GM19463 (cell line): Measurements from ENCODE around the gene PTPRN2.

ENCODE experiments used
- ATAC-seq: cut with Tn5 transposase; IDR thresholded peaks from one replicate; pipeline ENCODE4 v1.9.1; 2021; ENCODE audit warnings: mild to moderate bottlenecking, moderate library complexity; ENCODE audit not compliant: unreplicated experiment

The PTPRN2 gene

DNA sequence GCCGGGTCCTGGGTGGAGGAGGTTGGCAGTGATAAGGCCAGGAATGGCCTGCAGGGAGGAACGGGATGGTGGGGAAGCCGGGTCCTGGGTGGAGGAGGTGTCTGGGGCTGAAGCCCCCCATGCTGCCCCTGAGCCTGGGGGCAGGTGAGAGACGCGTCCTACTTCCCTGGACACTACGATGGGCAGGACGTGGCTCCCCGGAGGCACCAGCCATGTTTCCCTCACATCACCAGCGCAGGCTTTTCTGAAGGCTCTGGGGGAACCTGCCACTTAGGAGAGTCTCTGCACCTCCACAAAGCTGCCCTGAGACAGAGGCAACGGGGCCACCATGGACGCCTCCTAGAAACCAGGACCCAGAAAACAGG is 926.0 kb downstream of the PTPRN2 start:
- ATAC-seq = no peak

DNA sequence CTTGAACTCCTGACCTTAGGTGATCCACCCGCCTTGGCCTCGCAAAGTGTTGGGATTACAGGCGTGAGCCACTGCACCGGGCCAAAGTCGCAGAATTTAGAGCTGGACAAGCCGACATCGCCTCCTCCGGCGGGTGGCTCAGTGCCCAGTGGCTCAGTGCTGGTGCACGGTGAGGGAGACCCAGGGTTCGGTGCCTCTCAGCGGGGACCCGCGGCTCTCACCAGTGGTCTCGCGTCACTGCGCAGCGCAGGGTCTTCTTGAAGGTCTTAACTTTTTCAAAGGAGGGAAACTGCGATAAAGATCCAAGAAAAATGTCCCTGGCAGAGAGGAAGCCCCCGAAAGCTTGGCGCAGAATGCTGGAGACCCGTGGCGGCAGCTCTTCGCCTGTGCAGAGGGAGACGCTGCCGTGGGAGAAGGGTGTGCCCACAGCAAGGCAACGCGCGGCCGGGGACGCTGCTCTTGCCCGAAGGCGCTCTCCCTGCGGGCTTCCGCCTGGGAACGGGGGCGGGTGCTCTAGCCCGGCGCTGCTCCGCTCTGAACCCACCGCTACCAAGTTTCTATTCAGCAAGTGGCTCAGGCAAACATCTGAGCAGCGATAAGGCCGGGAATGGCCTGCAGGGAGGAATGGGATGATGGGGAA is 926.5 kb downstream of the PTPRN2 start:
- no peak for ATAC-seq

DNA sequence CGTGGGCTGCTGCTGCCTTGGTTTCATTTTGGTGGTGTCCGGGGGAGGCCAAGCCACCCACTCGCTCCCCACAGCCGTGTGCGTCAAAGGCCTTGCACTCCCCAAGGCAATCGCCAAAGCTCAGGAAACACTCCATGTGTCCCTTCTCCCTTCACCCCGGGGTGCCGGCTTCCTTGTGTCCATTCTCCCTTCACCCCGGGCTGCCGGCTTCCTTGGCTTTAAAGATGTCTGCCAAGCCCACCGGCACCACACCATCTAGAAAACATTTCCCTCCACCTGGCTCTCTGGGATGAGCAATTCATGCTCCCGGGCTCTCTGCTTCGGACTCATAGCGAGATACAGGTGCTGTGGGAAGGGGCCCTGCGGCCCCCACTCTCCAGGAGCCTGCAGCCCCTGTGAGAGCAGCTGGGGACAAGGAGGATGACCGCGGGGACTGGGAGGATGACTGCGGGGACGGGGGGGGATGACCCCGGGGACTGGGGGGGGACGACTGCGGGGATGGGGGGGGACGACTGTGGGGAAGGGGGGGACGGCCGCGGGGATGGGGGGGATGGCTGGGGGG is 928.7 kb downstream of the PTPRN2 start:
- ATAC-seq = no peak

DNA sequence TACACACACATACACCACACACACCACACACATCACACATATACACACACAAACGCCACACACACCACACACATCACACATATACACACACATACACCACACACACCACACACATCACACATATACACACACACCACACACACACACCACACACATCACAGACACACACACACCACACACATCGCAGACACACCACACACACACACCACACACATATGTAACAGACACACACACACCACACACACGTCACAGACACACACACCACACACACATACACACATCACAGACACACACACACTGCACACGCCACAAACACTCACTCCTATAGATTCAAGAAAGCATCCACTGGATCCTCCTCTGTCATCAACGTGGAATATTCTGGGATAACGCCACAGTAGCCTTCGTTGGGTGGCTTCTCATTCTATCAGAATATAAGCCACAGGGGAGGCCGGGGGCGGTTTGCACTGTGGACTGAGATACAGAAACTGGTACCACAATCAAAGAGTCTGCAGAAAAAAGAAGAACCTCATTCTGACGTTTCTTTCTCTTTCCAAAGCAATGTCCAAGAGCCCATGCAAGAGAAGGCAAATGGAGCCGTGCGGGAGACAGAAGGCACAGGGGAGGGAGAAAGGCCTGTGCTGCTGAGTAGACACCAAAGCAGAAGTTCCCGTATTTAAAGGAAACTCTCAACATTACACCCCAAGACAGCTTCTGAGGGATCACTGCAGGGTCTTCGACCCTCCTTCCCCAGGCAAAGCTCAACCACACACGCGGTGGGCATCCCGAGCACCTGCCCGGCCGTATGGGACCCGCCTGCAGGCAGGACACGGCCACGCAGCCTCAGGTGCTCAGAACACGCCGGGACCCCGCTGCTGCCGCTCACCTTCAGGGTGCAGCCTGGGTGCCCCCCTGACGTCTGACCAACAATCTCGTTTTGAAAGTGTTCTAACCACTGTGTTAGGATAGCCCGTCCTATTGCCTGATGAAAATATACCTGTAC is 929.6 kb downstream of the PTPRN2 start:
- no peak for ATAC-seq

DNA sequence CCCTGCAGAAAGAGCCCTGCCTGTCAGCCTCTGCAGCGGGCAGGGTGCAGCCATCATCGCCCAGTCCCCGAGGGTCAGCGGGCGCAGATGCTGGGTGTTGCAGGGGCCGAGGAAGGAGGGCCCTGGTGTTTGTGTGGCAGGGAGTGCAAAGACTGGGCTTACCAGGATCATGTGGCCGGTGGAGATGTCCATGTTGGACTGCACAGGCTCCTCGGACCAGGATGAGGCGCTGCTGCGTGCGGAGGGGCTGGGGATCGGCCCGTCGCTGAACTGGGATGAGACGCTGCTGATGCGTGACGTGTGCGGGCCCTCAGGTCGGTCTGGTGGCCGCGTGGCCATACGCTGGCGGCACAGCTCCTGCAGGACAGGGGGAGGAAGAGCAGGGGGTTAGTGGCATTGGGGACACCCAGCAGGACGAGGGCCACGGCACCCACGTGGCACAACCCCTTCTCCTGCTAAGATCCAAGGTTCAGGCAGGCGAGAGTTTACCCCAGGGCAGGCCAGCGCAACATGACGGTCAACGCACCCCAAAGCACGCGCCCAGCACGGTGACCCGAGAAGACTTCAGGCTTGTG is 931.3 kb downstream of the PTPRN2 start:
- ATAC-seq = no peak

DNA sequence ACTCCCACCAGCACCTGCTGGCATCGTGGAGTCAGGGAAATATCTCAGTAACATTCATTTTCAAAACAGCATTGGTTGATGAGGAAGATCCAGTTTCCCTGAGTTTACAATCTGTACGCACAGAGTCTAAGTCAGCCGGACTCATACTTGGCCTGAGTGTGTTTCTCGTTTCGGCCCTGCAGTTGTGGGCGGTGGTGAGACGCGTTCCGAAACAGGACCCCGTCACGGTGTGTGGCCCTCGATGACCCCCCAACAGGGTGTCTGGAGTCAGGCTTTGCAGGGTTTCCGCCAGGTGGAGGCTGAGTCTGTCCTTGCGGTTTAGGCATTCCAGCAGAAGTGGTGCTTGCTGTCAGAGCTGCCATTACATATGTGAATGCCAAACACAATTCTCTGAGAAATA is 933.3 kb downstream of the PTPRN2 start:
- no peak for ATAC-seq

DNA sequence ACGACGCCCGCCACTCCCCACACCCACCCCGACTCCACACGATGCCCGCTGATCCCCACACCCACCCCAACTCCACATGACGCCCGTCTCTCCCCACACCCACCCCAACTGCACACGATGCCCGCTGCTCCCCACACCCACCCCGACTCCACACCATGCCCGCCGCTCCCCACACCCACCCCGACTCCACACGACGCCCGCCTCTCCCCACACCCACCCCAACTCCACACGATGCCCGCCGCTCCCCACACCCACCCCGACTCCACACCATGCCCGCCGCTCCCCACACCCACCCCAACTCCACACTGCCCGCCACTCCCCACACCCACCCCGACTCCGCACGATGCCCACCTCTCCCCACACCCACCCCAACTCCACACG is 933.8 kb downstream of the PTPRN2 start:
- no peak for ATAC-seq

DNA sequence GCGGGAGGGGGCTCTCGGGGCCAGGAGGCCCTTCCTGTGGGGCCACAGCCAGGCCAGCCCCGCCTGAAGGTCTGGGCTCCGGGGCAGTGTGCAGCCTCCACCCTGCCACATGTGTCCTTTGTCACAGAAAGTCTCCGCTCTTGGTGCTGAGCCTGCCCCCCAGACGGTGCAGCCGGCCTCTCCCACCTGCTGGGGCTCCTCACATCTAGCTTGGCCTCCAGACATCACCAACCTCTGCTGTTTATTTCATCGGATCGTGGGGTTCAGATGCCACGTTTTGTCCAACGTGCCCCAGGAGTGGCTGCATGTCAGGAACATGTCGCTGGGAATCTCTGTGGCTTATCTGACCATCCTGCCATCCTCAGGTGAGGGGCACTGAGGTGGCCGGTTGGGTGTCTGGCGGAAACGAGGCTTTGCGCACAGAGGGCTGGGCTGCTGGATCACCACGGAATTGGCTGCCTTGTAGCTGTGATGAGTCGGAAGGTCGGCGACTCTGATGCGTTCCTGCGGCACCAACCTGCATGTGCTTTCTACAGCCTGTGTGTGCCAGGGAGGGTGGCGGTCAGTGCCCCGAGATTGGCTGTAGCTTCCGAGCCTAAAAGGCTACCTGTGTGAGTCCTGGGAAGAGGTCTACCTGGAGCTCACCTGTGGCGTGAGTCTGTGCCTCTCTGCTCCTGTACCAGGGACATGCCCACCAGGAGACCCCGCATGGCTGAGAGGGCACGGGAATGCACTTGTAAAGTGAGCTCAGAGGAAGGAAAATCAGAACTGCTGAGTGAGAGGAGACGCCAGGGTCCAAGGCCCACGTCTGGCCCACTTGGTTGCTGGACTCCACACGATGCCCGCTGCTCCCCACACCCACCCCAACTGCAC is 934.4 kb downstream of the PTPRN2 start:
- no peak for ATAC-seq

DNA sequence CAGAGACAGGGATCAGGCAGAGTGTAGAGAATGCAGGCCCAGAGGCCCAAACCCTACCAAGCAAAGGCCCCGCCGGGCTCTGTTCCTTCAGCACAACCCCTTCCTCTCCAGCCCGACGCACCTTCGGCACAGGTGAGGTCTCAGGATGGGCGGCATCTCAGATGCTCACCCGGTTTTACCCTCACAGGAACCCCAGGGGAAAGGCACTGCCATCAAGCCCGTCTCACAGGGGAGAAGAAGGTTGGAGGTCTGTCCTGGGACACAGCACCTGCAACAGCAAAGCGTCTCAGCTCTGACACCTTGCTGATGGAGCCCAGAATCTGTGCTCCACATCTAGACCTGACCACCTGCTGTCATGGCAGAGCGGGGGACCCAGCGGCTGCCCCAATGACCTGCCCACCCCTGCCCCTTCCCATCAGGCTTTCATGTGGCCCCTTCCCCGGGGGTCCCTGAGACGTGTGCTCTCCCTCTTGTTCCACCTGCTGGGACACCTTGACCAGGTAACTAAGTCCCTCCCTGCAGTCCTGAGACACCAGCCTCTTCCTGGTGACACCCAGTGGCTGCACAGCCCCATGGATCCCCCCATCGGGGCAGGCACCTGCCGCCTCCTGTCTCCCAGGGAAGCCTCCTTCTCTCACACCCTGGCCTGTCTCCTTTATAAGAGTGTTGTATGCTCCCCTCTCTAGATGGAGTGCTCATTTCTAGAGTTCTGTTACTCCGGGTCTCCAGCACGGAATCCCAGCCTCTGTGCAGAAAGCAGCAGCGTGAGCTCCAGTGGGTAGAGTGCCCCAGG is 935.3 kb downstream of the PTPRN2 start:
- no peak for ATAC-seq

DNA sequence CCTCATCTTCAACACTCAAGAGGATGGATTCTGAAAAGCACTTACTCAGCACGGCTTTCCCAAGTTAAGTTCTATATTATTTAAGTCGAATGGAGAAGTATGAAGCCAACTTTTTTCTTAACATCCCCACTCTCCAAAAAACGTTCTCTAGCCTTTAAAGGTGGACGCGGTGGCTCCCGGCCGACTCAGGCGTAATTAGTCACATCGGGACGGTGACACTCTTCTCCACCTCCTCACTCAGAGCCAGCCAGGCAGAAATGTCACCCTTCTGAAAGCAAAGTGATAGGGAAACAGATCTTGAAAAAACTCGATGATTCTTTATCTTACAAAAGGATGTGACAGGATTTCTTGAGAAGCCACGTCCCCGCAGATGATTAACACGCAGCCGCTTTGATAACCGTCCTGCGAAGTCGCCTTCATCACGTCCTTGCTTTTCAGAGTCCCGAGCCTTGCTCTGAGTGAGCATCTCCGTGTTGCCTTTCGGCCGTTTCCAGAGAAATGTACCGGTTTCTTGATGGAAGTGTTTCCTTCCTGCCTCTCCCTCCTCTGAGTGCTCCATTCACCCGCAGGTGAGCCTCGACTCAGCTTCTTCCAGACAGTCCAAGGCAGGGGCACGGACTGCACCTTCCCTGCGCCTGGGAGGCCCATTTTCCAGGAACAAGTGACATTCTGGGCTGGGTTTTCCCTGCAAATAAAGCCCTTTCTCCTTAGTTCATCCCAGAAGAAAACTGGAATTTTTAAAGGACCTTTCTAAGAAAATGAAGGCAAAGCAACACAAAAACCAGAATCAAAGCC is 936.1 kb downstream of the PTPRN2 start:
- ATAC-seq = no peak

DNA sequence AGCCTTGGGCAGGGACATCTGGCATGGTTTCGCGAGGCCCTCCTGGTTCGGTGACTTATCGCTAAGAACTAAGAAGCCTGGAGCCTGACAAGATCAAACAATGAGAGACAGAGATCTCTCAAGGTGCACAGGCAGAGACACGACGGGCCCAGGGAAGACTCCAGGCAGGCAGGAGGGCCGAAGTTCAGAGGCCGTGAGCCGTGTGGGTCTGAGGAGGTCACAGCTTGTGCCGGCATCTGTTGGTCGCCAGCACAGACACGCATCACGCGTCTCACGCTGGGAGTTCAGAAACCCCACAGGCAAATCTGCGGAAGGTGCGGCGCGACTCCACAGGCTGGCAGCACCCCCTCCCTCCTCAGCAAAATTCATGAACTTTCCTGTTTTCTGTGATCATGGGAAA is 936.8 kb downstream of the PTPRN2 start:
- no peak for ATAC-seq

DNA sequence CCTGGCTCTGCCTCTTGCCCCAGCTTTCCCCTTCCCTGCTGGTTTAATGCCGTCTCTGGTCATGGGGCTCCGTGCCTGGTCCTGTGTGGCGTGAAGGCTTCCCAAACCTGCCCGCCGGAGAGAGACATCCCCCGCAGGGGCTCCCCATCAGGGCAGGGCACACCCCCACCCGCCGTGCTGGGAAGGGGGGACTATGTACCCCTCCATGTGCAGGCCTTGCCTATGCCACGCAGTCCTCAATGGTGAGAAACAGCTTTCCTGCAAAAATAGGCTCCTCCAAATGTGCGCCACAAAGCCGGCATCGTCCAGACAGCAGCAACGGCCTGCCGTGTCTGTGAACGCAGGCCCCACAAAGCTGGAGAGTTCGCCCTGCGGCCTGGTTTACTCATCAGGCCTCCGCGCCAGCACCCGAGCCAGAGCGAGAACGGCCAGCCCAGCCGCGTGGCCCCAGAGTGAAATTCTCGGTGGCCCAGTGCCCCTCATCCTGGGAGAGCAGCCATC is 937.4 kb downstream of the PTPRN2 start:
- ATAC-seq = no peak

DNA sequence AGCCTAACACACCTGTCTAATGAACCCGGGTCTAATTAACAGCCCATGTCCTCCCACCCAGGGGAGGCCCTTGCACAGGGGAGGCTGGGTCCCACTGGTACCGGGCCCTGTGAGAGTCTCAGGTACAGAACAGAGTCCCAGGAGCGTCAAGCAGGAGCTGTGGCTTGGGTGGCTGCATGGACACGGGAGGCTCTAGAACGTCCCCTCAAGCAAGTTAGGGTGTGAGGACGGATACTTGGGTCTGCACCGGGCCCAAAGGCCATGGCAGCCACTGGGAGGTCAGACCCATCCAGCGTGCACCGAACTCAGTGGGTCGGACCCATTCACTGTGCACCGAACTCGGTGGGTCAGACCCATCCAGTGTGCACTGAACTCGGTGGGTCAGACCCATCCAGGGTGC is 941.1 kb downstream of the PTPRN2 start:
- ATAC-seq = no peak

DNA sequence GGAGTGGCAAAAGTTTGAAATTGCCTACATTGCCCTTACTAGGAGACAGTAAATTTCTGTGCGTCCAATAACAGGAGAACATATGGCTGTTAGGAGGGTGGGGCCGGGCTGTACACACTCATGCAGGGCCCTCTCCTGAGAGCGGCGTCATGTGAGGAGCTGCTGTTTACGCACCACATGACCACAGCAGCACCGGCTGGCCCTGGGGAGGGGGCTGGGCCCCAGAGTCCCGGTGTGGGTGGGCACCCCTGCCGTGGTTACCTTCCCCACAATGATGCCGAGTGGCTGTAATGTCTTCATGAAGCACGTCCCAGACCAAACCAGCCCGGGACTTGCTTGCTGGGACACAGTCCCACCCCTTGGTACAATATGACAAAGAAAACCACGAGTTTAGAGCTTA is 942.1 kb downstream of the PTPRN2 start:
- ATAC-seq = no peak

DNA sequence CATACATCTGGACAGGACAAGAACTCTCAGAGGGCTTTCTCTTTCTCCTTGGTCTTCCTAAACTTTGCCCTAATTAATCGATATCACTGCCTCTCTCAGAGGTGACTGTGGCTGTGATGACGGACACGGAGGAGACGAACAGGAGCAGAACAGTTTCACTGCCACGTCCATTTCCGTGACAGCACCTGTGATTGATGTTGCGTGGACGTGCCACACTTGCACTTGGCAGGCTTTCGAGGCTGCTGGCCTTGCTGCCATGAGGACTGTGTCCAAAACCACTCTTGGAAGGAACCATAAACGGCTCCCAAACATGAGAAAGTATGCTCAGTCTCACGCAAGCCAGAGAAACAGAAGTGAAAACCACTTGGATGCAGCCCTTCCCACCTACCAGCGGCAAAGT is 942.7 kb downstream of the PTPRN2 start:
- ATAC-seq = no peak

DNA sequence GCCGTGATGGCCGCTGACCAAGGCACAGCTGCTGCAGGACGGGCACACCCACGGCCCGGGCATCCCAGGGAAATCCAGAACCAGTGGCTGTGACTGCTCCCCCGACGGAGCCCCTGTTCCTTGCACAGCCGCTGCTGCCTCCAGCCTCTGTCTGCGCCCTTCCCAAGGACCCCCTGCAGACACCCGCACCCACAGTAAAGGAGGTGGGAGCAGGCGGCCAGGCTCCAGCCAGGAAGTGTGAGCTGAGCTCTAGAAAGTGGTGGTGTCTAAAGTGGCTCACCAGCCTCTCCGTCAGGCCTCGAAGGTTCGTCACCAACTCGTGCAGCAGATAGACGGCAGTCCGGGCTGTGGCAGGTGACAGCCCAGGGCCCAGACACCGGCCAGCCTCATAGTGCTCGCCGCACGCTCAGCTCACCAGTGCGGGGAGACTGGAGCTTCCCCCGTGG is 944.1 kb downstream of the PTPRN2 start:
- ATAC-seq = no peak

DNA sequence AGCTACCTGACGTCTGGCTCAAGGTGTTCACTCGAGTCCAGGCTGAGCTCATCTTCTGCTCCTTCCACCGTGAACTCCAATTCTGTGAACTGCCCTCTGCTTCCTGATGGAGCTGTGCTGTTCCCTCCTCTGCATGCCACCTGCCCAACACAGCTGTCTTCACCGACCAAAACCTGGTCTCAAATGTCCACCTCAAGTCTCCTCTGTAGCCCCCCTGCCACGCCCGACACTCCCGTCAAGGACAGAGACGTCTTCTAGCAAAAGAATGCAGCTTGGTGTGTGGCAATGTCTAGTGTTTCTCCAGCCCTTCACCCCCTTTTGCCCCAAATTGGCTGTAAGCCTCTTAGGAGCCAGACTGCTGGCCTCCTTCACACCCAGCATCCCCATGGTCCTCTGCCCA is 945.8 kb downstream of the PTPRN2 start:
- no peak for ATAC-seq

DNA sequence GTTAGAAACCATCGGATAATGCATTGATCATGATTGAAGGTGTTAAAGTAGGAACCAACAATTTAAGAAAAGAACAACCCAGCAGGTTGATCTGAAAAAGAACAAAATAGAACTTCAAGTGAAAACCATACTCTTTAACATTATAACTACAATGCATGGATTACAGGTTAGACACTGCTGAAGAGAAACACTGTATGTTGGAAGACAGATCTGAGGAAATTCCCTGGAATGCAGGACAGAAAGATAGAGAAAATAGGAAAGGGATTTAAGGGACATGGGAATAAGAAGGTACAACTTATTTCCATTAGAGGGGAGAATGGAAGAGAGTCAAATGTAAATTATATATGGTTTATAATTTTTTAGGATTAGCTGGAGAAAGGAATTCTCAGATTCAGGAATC is 947.5 kb downstream of the PTPRN2 start:
- no peak for ATAC-seq

DNA sequence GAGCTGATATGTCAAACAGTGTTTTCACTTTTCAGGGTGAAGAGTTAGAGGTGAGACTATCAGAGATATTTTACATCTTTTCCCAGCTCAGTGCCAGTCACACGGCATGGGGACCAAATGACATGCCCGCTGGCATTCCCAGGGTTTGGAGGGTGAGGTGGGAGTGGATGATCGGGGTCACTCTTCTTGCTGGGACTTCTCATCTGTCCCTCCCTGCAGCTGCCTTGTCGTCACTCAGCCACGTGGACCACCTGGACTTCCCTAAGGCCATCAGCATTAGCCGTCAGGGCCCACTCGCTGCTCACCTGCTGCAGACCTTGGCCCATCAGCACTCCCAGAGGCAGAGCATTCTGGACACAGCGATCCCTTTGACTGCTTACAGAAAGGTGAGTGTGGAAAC is 949.1 kb downstream of the PTPRN2 start:
- no peak for ATAC-seq
